Esophagus squamous epithelium (tissue), 4 donors: ENCODE data around the gene GRIK2.

ENCODE experiments used
- POLR2A ChIP-seq, 4 donors: fragments of 450-650 bp; IDR thresholded peaks; one replicate each; pipeline ENCODE4 v1.6.1; 2017; ENCODE audit warnings: antibody characterized with exemption in 4 of 4, mild to moderate bottlenecking in 4 of 4, moderate library complexity in 3 of 4
- TF ChIP-seq, protein P1 (sequence below), 6 experiments: fragments of 450-650 bp in 4 of 6; fragments of 200-600 bp in 2 of 6; sonication (generic) in 2 of 6; IDR thresholded peaks; one replicate each; pipeline ENCODE4 v1.5.1; 2016 to 2019; ENCODE audit warnings: antibody characterized with exemption in 6 of 6, mild to moderate bottlenecking in 4 of 6, moderate library complexity in 4 of 6

GRCh38 chr6:101597693-101598092, 204.2 kb downstream of the GRIK2 start:
- TF ChIP-seq, protein P1, sequence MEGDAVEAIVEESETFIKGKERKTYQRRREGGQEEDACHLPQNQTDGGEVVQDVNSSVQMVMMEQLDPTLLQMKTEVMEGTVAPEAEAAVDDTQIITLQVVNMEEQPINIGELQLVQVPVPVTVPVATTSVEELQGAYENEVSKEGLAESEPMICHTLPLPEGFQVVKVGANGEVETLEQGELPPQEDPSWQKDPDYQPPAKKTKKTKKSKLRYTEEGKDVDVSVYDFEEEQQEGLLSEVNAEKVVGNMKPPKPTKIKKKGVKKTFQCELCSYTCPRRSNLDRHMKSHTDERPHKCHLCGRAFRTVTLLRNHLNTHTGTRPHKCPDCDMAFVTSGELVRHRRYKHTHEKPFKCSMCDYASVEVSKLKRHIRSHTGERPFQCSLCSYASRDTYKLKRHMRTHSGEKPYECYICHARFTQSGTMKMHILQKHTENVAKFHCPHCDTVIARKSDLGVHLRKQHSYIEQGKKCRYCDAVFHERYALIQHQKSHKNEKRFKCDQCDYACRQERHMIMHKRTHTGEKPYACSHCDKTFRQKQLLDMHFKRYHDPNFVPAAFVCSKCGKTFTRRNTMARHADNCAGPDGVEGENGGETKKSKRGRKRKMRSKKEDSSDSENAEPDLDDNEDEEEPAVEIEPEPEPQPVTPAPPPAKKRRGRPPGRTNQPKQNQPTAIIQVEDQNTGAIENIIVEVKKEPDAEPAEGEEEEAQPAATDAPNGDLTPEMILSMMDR (IDR thresholded peaks at IDR 0.05), result no peak
- TF ChIP-seq POLR2A (IDR thresholded peaks at IDR 0.05), result no peak
